ENCODE measurements around the gene CRYGB. TPM values are rescaled to one million over a fixed set of nuclear protein-coding genes. Genes with fewer than 3 reads are reported as not detected.

The CRYGB gene
- total RNA-seq, 1 experiment from 2014 or later = not detected

GRCh38 chr2:208153156-208153555, 7.2 kb upstream of the CRYGB start:
- no peaks in the 10 kb centered on the region for H3K9me3 ChIP-seq (ENCODE audit: control insufficient read depth in 1 of 2, insufficient read depth in 1 of 2, low read depth in 1 of 2, low read length in 2 of 2)
- H3K79me2 ChIP-seq (ENCODE audit: insufficient read depth, low read length) = no peaks in the 10 kb centered on the region
- ATAC-seq (no peak), DNase-seq (ENCODE audit: low read depth, low spot score) (no peak)
- no peaks in the 10 kb centered on the region for H3K36me3 ChIP-seq (ENCODE audit: control insufficient read depth in 1 of 2, insufficient read depth in 2 of 2, low read length in 2 of 2)
- H3K9me2 ChIP-seq (ENCODE audit: insufficient read depth) = no peaks in the 10 kb centered on the region
- CTCF ChIA-PET = no interaction called here
- H3K27ac ChIP-seq (ENCODE audit: low read depth, low read length) = no peak overlapping the region
- H3K4me1 ChIP-seq (ENCODE audit: control insufficient read depth in 1 of 2, insufficient read depth in 2 of 2, low read length in 2 of 2) = no peaks in the 10 kb centered on the region
- RAD21 ChIA-PET (ENCODE audit: low non-redundant PET in 1 of 2, low total read pairs in 2 of 2, uncharacterized antibody in 2 of 2, unreplicated experiment in 2 of 2) = no interaction called here
- H4K20me1 ChIP-seq (ENCODE audit: insufficient read depth) = no peaks in the 10 kb centered on the region
- H3K27me3 ChIP-seq (ENCODE audit: insufficient read depth, low read length) = no peaks in the 10 kb centered on the region
- H2AFZ ChIP-seq (ENCODE audit: low read depth, low read length, poor library complexity, severe bottlenecking) = no peak overlapping the region
- H3K4me2 ChIP-seq (ENCODE audit: low read length) = no peak overlapping the region
- no peak overlapping the region for H3K9ac ChIP-seq (ENCODE audit: low read length)
- BruUV-seq (replicated peaks) = no TSS peak
- TF ChIP-seq REST (IDR thresholded peaks at IDR 0.05; ENCODE audit: low read depth) (no peak), ELF1 (IDR thresholded peaks at IDR 0.05; ENCODE audit: borderline replicate concordance, low read depth) (no peak), POLR2AphosphoS5 (IDR thresholded peaks at IDR 0.05; ENCODE audit: low read depth, low read length) (no peak), EZH2phosphoT487 (IDR thresholded peaks at IDR 0.05; ENCODE audit: borderline replicate concordance) (no peak), ZNF274 (IDR thresholded peaks at IDR 0.05; ENCODE audit: low read depth, low read length) (no peak)
- POLR2A ChIA-PET = no interaction called here
- intact Hi-C loops (cut with micrococcal nuclease) = no loop called here
- H3K4me3 ChIP-seq (replicated peaks in 1 of 2; ENCODE audit: low read depth in 1 of 2, low read length in 2 of 2) = no peak overlapping the region

DNA sequence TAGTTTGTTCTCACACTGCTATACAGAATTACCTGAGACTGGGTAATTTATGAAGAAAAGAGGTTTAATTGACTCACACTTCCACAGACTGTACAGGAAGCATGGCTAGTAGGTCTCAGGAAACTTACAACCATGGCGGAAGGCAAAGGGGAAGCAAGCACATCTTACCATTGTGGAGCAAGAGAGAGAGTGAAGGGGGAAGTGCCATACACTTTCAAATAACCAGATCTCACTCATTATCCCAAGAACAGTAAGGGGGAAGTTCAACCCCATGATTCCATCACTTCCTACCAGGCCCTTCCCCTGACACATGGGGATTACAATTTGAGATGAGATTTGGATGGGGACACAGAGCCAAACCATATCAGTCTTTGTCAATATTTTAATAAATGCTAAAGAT, 5.0 kb upstream of the CRYGB start:
- Histone ChIP-seq H3K79me2 (ENCODE audit: insufficient read depth, low read length) (no peaks in the 10 kb centered on the region), H3K4me3 (replicated peaks in 1 of 2; ENCODE audit: low read depth in 1 of 2, low read length in 2 of 2) (no peak overlapping the region), H3K4me1 (ENCODE audit: control insufficient read depth in 1 of 2, insufficient read depth in 2 of 2, low read length in 2 of 2) (no peaks in the 10 kb centered on the region), H2AFZ (ENCODE audit: low read depth, low read length, poor library complexity, severe bottlenecking) (no peak overlapping the region), H3K9me2 (ENCODE audit: insufficient read depth) (no peaks in the 10 kb centered on the region), H3K36me3 (ENCODE audit: control insufficient read depth in 1 of 2, insufficient read depth in 2 of 2, low read length in 2 of 2) (no peaks in the 10 kb centered on the region), H3K9ac (ENCODE audit: low read length) (no peak overlapping the region), H3K9me3 (ENCODE audit: control insufficient read depth in 1 of 2, insufficient read depth in 1 of 2, low read depth in 1 of 2, low read length in 2 of 2) (no peaks in the 10 kb centered on the region), H3K27ac (ENCODE audit: low read depth, low read length) (no peak overlapping the region), H3K4me2 (ENCODE audit: low read length) (no peak overlapping the region), H3K27me3 (ENCODE audit: insufficient read depth, low read length) (no peaks in the 10 kb centered on the region), H4K20me1 (ENCODE audit: insufficient read depth) (no peaks in the 10 kb centered on the region)
- ChIA-PET CTCF (no interaction called here), RAD21 (ENCODE audit: low non-redundant PET in 1 of 2, low total read pairs in 2 of 2, uncharacterized antibody in 2 of 2, unreplicated experiment in 2 of 2) (no interaction called here), POLR2A (no interaction called here)
- no TSS peak for BruUV-seq (replicated peaks)
- TF ChIP-seq POLR2AphosphoS5 (IDR thresholded peaks at IDR 0.05; ENCODE audit: low read depth, low read length) = no peak
- no peak for TF ChIP-seq CEBPB (IDR thresholded peaks at IDR 0.05; ENCODE audit: low read depth)
- TF ChIP-seq EZH2phosphoT487 (IDR thresholded peaks at IDR 0.05; ENCODE audit: borderline replicate concordance) = no peak
- TF ChIP-seq JUND (IDR thresholded peaks at IDR 0.05) = no peak
- TF ChIP-seq ATF3 (IDR thresholded peaks at IDR 0.05) = no peak
- ATAC-seq (no peak), DNase-seq (ENCODE audit: low read depth, low spot score) (no peak)
- intact Hi-C loops (cut with micrococcal nuclease) = no loop called here
